HG03175 (cell line): ENCODE data around the gene PTPRM.

Experiments
- ATAC-seq: cut with Tn5 transposase; IDR thresholded peaks from one replicate; pipeline ENCODE4 v1.9.1; 2021; ENCODE audit warnings: mild to moderate bottlenecking, moderate library complexity; ENCODE audit not compliant: unreplicated experiment

The PTPRM gene

GRCh38 chr18:7663366-7664312, 96.5 kb downstream of the PTPRM start:
- no peak for ATAC-seq

- ATAC-seq, result no peak
Measured at GRCh38 chr18:7666195-7666776, 99.2 kb downstream of the PTPRM start.

- ATAC-seq, result no peak
Measured at GRCh38 chr18:7668392-7668791, 101.3 kb downstream of the PTPRM start.

- no peak for ATAC-seq
Measured at GRCh38 chr18:7669361-7669760, 102.2 kb downstream of the PTPRM start.

GRCh38 chr18:7671105-7671504, 104.0 kb downstream of the PTPRM start:
- no peak for ATAC-seq

- no peak for ATAC-seq
Measured at GRCh38 chr18:7676253-7676873, 109.2 kb downstream of the PTPRM start.

- ATAC-seq, result no peak
Measured at GRCh38 chr18:7677001-7677400, 109.9 kb downstream of the PTPRM start.

GRCh38 chr18:7677424-7677823, 110.3 kb downstream of the PTPRM start:
- ATAC-seq, result no peak

- ATAC-seq, result no peak
Measured at GRCh38 chr18:7678389-7678788, 111.3 kb downstream of the PTPRM start.

- ATAC-seq, result no peak
Measured at GRCh38 chr18:7678801-7679200, 111.7 kb downstream of the PTPRM start.

- ATAC-seq, result no peak
Measured at GRCh38 chr18:7681298-7681697, 114.2 kb downstream of the PTPRM start.

- no peak for ATAC-seq
Measured at GRCh38 chr18:7682321-7682720, 115.2 kb downstream of the PTPRM start.

- ATAC-seq, result no peak
Measured at GRCh38 chr18:7683753-7684152, 116.6 kb downstream of the PTPRM start.

- no peak for ATAC-seq
Measured at GRCh38 chr18:7684357-7684756, 117.2 kb downstream of the PTPRM start.

GRCh38 chr18:7684966-7685365, 117.8 kb downstream of the PTPRM start:
- no peak for ATAC-seq

GRCh38 chr18:7686278-7686677, 119.2 kb downstream of the PTPRM start:
- ATAC-seq, result no peak

GRCh38 chr18:7688580-7688979, 121.5 kb downstream of the PTPRM start:
- no peak for ATAC-seq

GRCh38 chr18:7691206-7691605, 124.1 kb downstream of the PTPRM start:
- no peak for ATAC-seq

GRCh38 chr18:7696780-7697179, 129.7 kb downstream of the PTPRM start:
- ATAC-seq, result no peak

GRCh38 chr18:7697306-7697705, 130.2 kb downstream of the PTPRM start:
- ATAC-seq, result no peak

GRCh38 chr18:7711495-7711894, 144.4 kb downstream of the PTPRM start:
- ATAC-seq, result no peak

- no peak for ATAC-seq
Measured at GRCh38 chr18:7720395-7720794, 153.3 kb downstream of the PTPRM start.
